A673 (cell line): ENCODE results near the gene SLC6A6. TPM values are rescaled to one million over a fixed set of nuclear protein-coding genes. Genes with fewer than 3 reads are reported as not detected.

Experiments
- BruUV-seq: library from RNA; stranded (reverse); fragments of 400-500 nt; replicated peaks from 2 replicates; lab custom pipeline; 2021; lab: Mats Ljungman, UMichigan
- CTCF ChIA-PET: fragments of 300-600 bp; sonication (Branson Sonifier 250); formaldehyde crosslinking; loops from one replicate; lab custom pipeline; 2022; ENCODE audit warnings: antibody characterized with exemption; lab: Charles Lee
- POLR2A ChIA-PET: fragments of 300-600 bp; sonication (Branson Sonifier 250); formaldehyde crosslinking; loops from one replicate; lab custom pipeline; 2022; ENCODE audit warnings: antibody characterized with exemption; ENCODE audit not compliant: low non-redundant PET; lab: Charles Lee
- DNase-seq: peaks from one replicate; pipeline ENCODE4 v3.0.0-alpha.2; 2015; ENCODE audit warnings: low spot score
- H3K27ac ChIP-seq: fragments of 200-600 bp; sonication (generic); 2 replicates; pipeline ENCODE4 v1.5.1; 2016; ENCODE audit warnings: mixed run types, low read depth, mild to moderate bottlenecking, mixed read lengths, antibody characterized with exemption, low read length; ENCODE audit not compliant: poor library complexity, severe bottlenecking
- H3K27me3 ChIP-seq: fragments of 200-600 bp; sonication (generic); replicated peaks from 2 replicates; pipeline ENCODE4 v1.6.1; 2017; ENCODE audit warnings: mixed run types, low read depth, mild to moderate bottlenecking, mixed read lengths, antibody characterized with exemption, low read length; ENCODE audit not compliant: insufficient read depth, poor library complexity
- H3K36me3 ChIP-seq: fragments of 200-600 bp; sonication (generic); 2 replicates; pipeline ENCODE4 v1.6.1; 2016; ENCODE audit warnings: mixed run types, mild to moderate bottlenecking, mixed read lengths, antibody characterized with exemption, low read length; ENCODE audit not compliant: insufficient read depth, poor library complexity, severe bottlenecking
- H3K4me1 ChIP-seq: fragments of 200-600 bp; sonication (generic); 2 replicates; pipeline ENCODE4 v1.6.1; 2017; ENCODE audit warnings: mixed run types, mild to moderate bottlenecking, mixed read lengths, antibody characterized with exemption, low read length; ENCODE audit not compliant: insufficient read depth, poor library complexity, severe bottlenecking
- H3K4me3 ChIP-seq: fragments of 200-600 bp; sonication (generic); 2 replicates; pipeline ENCODE4 v1.5.1; 2016; ENCODE audit warnings: low read depth, mixed run types, mild to moderate bottlenecking, mixed read lengths, low read length; ENCODE audit not compliant: poor library complexity, severe bottlenecking
- H3K9me3 ChIP-seq: fragments of 200-600 bp; sonication (generic); 2 replicates; pipeline ENCODE4 v1.6.1; 2016; ENCODE audit warnings: mixed run types, low read depth, mild to moderate bottlenecking, mixed read lengths, antibody characterized with exemption, low read length; ENCODE audit not compliant: poor library complexity, severe bottlenecking
- EZH2 ChIP-seq: fragments of 200-600 bp; sonication (generic); IDR thresholded peaks from 2 replicates; pipeline ENCODE4 v1.6.1; 2017; ENCODE audit warnings: borderline replicate concordance, low read depth, mild to moderate bottlenecking, mixed read lengths, antibody characterized with exemption, low read length; ENCODE audit not compliant: poor library complexity, severe bottlenecking
- intact Hi-C: fragments of 100-400 bp; cut with micrococcal nuclease; formaldehyde crosslinking; loops from one replicate; pipeline ENCODE4 v1.10.0; 2022; ENCODE audit not compliant: unreplicated experiment
- total RNA-seq: library from RNA; stranded (reverse); gene quantifications from 2 replicates; pipeline ENCODE4 v1.2.3, GENCODE V29; 2021
- TF ChIP-seq, protein P1 (sequence below): fragments of 300-800, 200-600 bp; sonication (generic); conservative IDR thresholded peaks from 2 replicates; pipeline ENCODE4 v1.5.1; 2017; ENCODE audit warnings: low read depth, mild to moderate bottlenecking, antibody characterized with exemption, low read length, moderate library complexity, mixed read lengths

The SLC6A6 gene
- total RNA-seq, 1 experiment from 2014 or later, result 55.1 TPM

DNA sequence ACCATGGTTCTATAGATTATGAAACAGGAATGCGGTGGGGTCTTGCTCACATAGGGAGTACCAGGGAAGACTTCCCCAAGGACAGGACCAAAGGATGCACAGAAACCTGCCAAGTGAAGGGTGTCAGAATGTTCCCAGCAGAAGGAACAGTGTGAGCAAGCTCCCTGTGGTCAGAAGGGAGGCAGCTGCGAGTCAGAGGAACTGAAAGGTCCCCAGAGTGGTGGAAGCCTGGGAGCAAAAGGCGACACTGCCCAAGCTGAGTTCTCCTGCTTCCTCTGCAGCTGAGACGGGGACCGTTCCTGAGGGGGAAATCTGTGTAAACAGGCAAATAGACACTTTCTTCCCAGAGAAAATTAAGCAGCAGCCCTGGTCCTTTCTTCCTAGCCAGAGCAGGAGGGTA is 14.2 kb upstream of the SLC6A6 start:
- Histone ChIP-seq H3K9me3 (no peaks in the 10 kb centered on the region), H3K4me1 (peaks cover 10% of the 10 kb centered on the region), H3K36me3 (no peaks in the 10 kb centered on the region), H3K27ac (no peak overlapping the region), H3K27me3 (no peaks in the 10 kb centered on the region), H3K4me3 (no peak overlapping the region)
- no peak for DNase-seq
- intact Hi-C loops, result no loop called here
- ChIA-PET CTCF (no interaction called here), POLR2A (no interaction called here)
- BruUV-seq, result no TSS peak
- TF ChIP-seq EZH2, result no peak
- TF ChIP-seq, protein P1, sequence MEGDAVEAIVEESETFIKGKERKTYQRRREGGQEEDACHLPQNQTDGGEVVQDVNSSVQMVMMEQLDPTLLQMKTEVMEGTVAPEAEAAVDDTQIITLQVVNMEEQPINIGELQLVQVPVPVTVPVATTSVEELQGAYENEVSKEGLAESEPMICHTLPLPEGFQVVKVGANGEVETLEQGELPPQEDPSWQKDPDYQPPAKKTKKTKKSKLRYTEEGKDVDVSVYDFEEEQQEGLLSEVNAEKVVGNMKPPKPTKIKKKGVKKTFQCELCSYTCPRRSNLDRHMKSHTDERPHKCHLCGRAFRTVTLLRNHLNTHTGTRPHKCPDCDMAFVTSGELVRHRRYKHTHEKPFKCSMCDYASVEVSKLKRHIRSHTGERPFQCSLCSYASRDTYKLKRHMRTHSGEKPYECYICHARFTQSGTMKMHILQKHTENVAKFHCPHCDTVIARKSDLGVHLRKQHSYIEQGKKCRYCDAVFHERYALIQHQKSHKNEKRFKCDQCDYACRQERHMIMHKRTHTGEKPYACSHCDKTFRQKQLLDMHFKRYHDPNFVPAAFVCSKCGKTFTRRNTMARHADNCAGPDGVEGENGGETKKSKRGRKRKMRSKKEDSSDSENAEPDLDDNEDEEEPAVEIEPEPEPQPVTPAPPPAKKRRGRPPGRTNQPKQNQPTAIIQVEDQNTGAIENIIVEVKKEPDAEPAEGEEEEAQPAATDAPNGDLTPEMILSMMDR, result no peak

DNA sequence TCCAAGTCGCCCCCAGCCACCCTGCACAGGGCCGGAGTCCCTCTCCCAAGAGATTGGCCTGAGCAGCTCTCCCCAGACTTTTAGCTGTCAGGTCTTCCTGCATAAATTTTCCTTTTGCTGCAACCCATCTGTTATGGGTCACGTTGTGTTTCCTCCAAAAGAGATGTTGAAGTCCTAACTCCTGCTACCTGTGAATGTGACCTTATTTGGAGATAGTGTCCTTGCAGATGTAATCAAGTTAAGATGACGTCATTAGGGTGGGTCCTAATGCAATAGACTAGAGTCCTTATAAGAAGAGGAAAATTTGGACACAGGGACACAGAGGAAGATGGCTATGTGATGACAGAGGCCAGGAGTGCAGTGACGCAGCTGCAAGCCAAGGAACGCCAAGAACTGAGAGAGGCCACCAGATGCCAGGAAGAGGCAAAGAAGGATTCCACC is 13.2 kb upstream of the SLC6A6 start:
- Histone ChIP-seq H3K36me3 (no peaks in the 10 kb centered on the region), H3K27ac (no peak overlapping the region), H3K4me1 (peaks cover 10% of the 10 kb centered on the region), H3K27me3 (no peaks in the 10 kb centered on the region), H3K4me3 (no peak overlapping the region), H3K9me3 (no peaks in the 10 kb centered on the region)
- CTCF ChIA-PET, result no interaction called here
- POLR2A ChIA-PET, result no interaction called here
- intact Hi-C loops, result no loop called here
- TF ChIP-seq EZH2, result no peak
- TF ChIP-seq, protein P1, result no peak
- no TSS peak for BruUV-seq
- DNase-seq, result no peak

DNA sequence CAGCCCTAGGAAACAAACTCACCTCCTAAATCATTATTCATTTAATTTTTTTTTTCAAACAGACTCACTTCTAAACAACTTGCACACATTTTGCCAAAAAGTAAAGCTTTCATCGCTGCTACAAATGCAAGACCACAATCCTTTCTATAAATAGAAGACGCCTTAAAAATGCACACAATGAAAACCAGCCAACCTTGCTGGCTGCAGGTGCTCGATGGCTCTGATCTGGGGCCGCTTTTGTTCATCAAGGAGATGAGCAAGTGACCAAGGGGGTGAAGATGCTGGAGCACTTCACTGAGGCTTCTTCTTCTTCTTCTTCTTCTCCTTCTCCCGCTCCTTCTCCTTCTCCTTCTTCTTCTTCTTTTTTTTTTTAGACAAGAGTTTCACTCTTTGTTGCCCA is 12.7 kb upstream of the SLC6A6 start:
- CTCF ChIA-PET, result no interaction called here
- H3K4me3 ChIP-seq, result no peak overlapping the region
- no peak overlapping the region for H3K27ac ChIP-seq
- POLR2A ChIA-PET, result no interaction called here
- no TSS peak for BruUV-seq
- H3K9me3 ChIP-seq, result no peaks in the 10 kb centered on the region
- H3K27me3 ChIP-seq, result no peaks in the 10 kb centered on the region
- no peaks in the 10 kb centered on the region for H3K36me3 ChIP-seq
- no peak for TF ChIP-seq EZH2
- TF ChIP-seq, protein P1, result no peak
- H3K4me1 ChIP-seq, result peaks cover 10% of the 10 kb centered on the region
- no peak for DNase-seq
- intact Hi-C loops, result no loop called here
